A673 (cell line): Measurements from ENCODE around the gene SIRT7. TPM values are rescaled to one million over a fixed set of nuclear protein-coding genes. Genes with fewer than 3 reads are reported as not detected.

ENCODE experiments used
- BruUV-seq: library from RNA; stranded (reverse); fragments of 400-500 nt; replicated peaks from 2 replicates; lab custom pipeline; 2021; lab: Mats Ljungman, UMichigan
- CTCF ChIA-PET: fragments of 300-600 bp; sonication (Branson Sonifier 250); formaldehyde crosslinking; loops from one replicate; lab custom pipeline; 2022; ENCODE audit warnings: antibody characterized with exemption; lab: Charles Lee
- POLR2A ChIA-PET: fragments of 300-600 bp; sonication (Branson Sonifier 250); formaldehyde crosslinking; loops from one replicate; lab custom pipeline; 2022; ENCODE audit warnings: antibody characterized with exemption; ENCODE audit not compliant: low non-redundant PET; lab: Charles Lee
- DNase-seq: peaks from one replicate; pipeline ENCODE4 v3.0.0-alpha.2; 2015; ENCODE audit warnings: low spot score
- H3K27ac ChIP-seq: fragments of 200-600 bp; sonication (generic); 2 replicates; pipeline ENCODE4 v1.5.1; 2016; ENCODE audit warnings: mixed run types, low read depth, mild to moderate bottlenecking, mixed read lengths, antibody characterized with exemption, low read length; ENCODE audit not compliant: poor library complexity, severe bottlenecking
- H3K27me3 ChIP-seq: fragments of 200-600 bp; sonication (generic); replicated peaks from 2 replicates; pipeline ENCODE4 v1.6.1; 2017; ENCODE audit warnings: mixed run types, low read depth, mild to moderate bottlenecking, mixed read lengths, antibody characterized with exemption, low read length; ENCODE audit not compliant: insufficient read depth, poor library complexity
- H3K36me3 ChIP-seq: fragments of 200-600 bp; sonication (generic); 2 replicates; pipeline ENCODE4 v1.6.1; 2016; ENCODE audit warnings: mixed run types, mild to moderate bottlenecking, mixed read lengths, antibody characterized with exemption, low read length; ENCODE audit not compliant: insufficient read depth, poor library complexity, severe bottlenecking
- H3K4me1 ChIP-seq: fragments of 200-600 bp; sonication (generic); 2 replicates; pipeline ENCODE4 v1.6.1; 2017; ENCODE audit warnings: mixed run types, mild to moderate bottlenecking, mixed read lengths, antibody characterized with exemption, low read length; ENCODE audit not compliant: insufficient read depth, poor library complexity, severe bottlenecking
- H3K4me3 ChIP-seq: fragments of 200-600 bp; sonication (generic); 2 replicates; pipeline ENCODE4 v1.5.1; 2016; ENCODE audit warnings: low read depth, mixed run types, mild to moderate bottlenecking, mixed read lengths, low read length; ENCODE audit not compliant: poor library complexity, severe bottlenecking
- H3K9me3 ChIP-seq: fragments of 200-600 bp; sonication (generic); 2 replicates; pipeline ENCODE4 v1.6.1; 2016; ENCODE audit warnings: mixed run types, low read depth, mild to moderate bottlenecking, mixed read lengths, antibody characterized with exemption, low read length; ENCODE audit not compliant: poor library complexity, severe bottlenecking
- CTCF ChIP-seq: fragments of 300-800, 200-600 bp; sonication (generic); conservative IDR thresholded peaks from 2 replicates; pipeline ENCODE4 v1.5.1; 2017; ENCODE audit warnings: low read depth, mild to moderate bottlenecking, antibody characterized with exemption, low read length, moderate library complexity, mixed read lengths
- EZH2 ChIP-seq: fragments of 200-600 bp; sonication (generic); IDR thresholded peaks from 2 replicates; pipeline ENCODE4 v1.6.1; 2017; ENCODE audit warnings: borderline replicate concordance, low read depth, mild to moderate bottlenecking, mixed read lengths, antibody characterized with exemption, low read length; ENCODE audit not compliant: poor library complexity, severe bottlenecking
- intact Hi-C: fragments of 100-400 bp; cut with micrococcal nuclease; formaldehyde crosslinking; loops from one replicate; pipeline ENCODE4 v1.10.0; 2022; ENCODE audit not compliant: unreplicated experiment
- total RNA-seq: library from RNA; stranded (reverse); gene quantifications from 2 replicates; pipeline ENCODE4 v1.2.3, GENCODE V29; 2021

The SIRT7 gene
- total RNA-seq, 1 experiment from 2014 or later = 36.6 TPM

DNA sequence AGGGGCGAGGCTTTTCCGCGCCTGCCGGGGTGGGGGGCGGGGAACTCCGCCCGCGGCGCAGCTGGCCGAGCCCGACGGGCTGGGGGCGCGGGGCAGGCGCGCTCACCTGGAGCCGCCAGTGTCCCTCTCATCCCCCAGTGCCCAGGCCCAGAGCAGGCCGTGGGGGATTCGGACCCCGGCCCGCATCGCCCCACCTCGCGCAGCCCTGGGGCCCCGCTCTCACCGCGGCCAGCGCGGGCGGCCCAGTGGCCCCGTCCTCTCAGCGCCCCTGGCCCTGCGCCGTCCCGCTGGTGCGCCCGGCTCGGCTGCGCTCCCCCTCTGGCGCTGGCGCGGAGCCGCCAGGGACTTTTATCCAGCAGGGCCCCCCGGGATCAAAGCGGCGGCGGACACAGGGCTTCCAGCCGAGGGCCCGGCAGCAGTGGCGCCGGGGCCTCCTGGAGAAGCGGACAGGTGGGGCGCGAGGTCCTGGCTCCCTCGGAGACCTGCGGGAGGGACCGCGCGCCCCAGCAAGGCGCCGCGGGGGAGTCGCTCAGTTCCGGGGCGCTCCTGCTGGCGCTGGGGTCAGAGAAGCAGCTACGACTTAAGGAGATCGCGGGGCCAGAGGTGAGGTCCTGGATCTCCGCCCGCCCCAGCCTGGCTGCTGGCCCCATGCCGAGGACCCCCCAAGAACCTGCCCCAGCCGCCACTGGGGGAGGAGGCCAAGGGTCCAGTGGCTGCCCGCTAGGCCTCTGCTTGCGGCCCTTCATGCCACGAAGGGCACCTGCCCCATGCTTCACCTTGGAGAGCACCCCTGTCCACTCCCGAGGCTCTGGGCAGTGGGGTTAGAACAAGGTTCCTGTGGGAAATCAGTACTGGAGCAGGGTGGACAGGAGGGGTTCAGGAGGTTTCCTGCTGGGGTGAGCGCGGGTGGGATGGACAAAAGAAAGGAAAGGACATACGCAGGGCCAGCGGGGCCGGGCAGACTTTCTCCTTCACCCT is 43.8 kb upstream of the SIRT7 start:
- no TSS peak for BruUV-seq
- H3K36me3 ChIP-seq = no peaks in the 10 kb centered on the region
- ChIA-PET CTCF (no interaction called here), POLR2A (no interaction called here)
- H3K4me3 ChIP-seq = no peak overlapping the region
- no peak for DNase-seq
- no peak overlapping the region for H3K27ac ChIP-seq
- H3K27me3 ChIP-seq = peaks cover 48% of the 10 kb centered on the region
- intact Hi-C loops = no loop called here
- TF ChIP-seq CTCF (no peak), EZH2 (peak; percentile 76)
- H3K4me1 ChIP-seq = no peaks in the 10 kb centered on the region
- no peaks in the 10 kb centered on the region for H3K9me3 ChIP-seq

- no peak for TF ChIP-seq EZH2
- 0 out of 2 replicates have a peak, but pooled peaks have one; percentile 13 for TF ChIP-seq CTCF
- DNase-seq = peak; percentile 67
- peak within 1 kb of the TSS; percentile 31 for H3K4me3 ChIP-seq
- BruUV-seq = no TSS peak
- intact Hi-C loops = no loop called here
- peaks cover 48% of the 10 kb centered on the region for H3K27me3 ChIP-seq
- no peak within 1 kb of the TSS for H3K27ac ChIP-seq
- no peaks in the 10 kb centered on the region for H3K9me3 ChIP-seq
- no peaks in the 10 kb centered on the region for H3K36me3 ChIP-seq
- no peaks in the 10 kb centered on the region for H3K4me1 ChIP-seq
- ChIA-PET POLR2A (no interaction called here), CTCF (no interaction called here)
Measured at GRCh38 chr17:81961087-81961511, 43.1 kb upstream of the SIRT7 start, which contains the start of gene NOTUM. NOTUM (minus strand) TSS chr17:81961187; CDS start chr17:81960909, 278 bp downstream.

- peaks cover 48% of the 10 kb centered on the region for H3K27me3 ChIP-seq
- H3K4me3 ChIP-seq = peak overlapping the region; percentile 31
Measured at GRCh38 chr17:81960130-81960958, 42.4 kb upstream of the SIRT7 start.

More at GRCh38 chr17:81960130-81960958, 42.4 kb upstream of the SIRT7 start:
- CTCF ChIA-PET = interaction anchor here (1.0 to 1.6 kb wide), 5 partner anchors 7 to 77 kb away, joined by 3 to 23 read pairs (median 4); partner anchors contain the start of genes CENPX, DCXR, LRRC45 and MAFG
- TF ChIP-seq CTCF = no peak
- TF ChIP-seq EZH2 = peak; percentile 100
- POLR2A ChIA-PET = interaction anchor here (0.7 kb wide), 1 partner anchor 30 kb away, joined by 6 read pairs; no protein-coding TSS in a partner anchor
- no peaks in the 10 kb centered on the region for H3K36me3 ChIP-seq
- H3K4me1 ChIP-seq = no peaks in the 10 kb centered on the region
- intact Hi-C loops = no loop called here
- H3K27ac ChIP-seq = no peak overlapping the region
- H3K9me3 ChIP-seq = no peaks in the 10 kb centered on the region
- BruUV-seq = no TSS peak
- DNase-seq = no peak
